Adrenal gland (tissue), 12 donors: Measurements from ENCODE around the gene TET3. TPM values are rescaled to one million over a fixed set of nuclear protein-coding genes. Genes with fewer than 3 reads are reported as not detected.

Source experiments
- DNase-seq, 7 donors: peaks; one replicate each; pipeline ENCODE4 v3.0.0-alpha.2; 2019 to 2020
- H3K27ac ChIP-seq, 5 donors: fragments of 200-600 bp; sonication (generic) in 4 of 5; 1 replicate in 3 of 5; 2 replicates in 2 of 5; pipeline versions ENCODE4 v1.5.1 to v1.8.0; 2016 to 2020; ENCODE audit warnings: mild to moderate bottlenecking in 1 of 5
- H3K27me3 ChIP-seq: fragments of 200-600 bp; 2 replicates; pipeline ENCODE4 v1.8.0; 2021
- H3K36me3 ChIP-seq, 2 donors: fragments of 200-600 bp; replicated peaks in 1 of 2; 1 replicate in 1 of 2; 2 replicates in 1 of 2; pipeline versions ENCODE4 v1.5.1 to v1.8.0; 2018 to 2022
- H3K4me1 ChIP-seq, 2 donors: fragments of 200-600 bp; replicated peaks in 1 of 2; 1 replicate in 1 of 2; 2 replicates in 1 of 2; pipeline versions ENCODE4 v1.5.1 to v1.8.0; 2018 to 2021
- H3K4me3 ChIP-seq, 4 donors: fragments of 200-600 bp; sonication (generic) in 3 of 4; one replicate each; pipeline ENCODE4 v1.5.1; 2016 to 2018
- H3K9me3 ChIP-seq, 3 donors: fragments of 200-600 bp; sonication (generic) in 1 of 3; replicated peaks in 1 of 3; 1 replicate in 2 of 3; 2 replicates in 1 of 3; pipeline versions ENCODE4 v1.5.1 to v1.8.0; 2016 to 2021
- CTCF ChIP-seq, 6 experiments: fragments of 450-650 bp in 4 of 6; fragments of 200-600 bp in 2 of 6; sonication (generic) in 1 of 6; IDR thresholded peaks; 1 replicate in 5 of 6; 2 replicates in 1 of 6; pipeline versions ENCODE4 v1.5.1 to v1.8.0; 2016 to 2021; ENCODE audit warnings: antibody characterized with exemption in 6 of 6, mild to moderate bottlenecking in 2 of 6, moderate library complexity in 1 of 6
- POLR2A ChIP-seq, 2 donors: fragments of 450-650 bp; IDR thresholded peaks; one replicate each; pipeline ENCODE4 v1.6.1; 2017; ENCODE audit warnings: antibody characterized with exemption in 2 of 2, mild to moderate bottlenecking in 2 of 2, moderate library complexity in 1 of 2
- WGBS, 4 donors: extraction: QIAGEN DNeasy Blood & Tissue Kit in 2 of 4; methylation state at CpG; one replicate each; pipeline versions ENCODE4 v1.1.5 to v1.1.7; 2013 to 2017; 5-methylcytosine and 5-hydroxymethylcytosine counted together
- intact Hi-C, 2 donors: fragments of 100-400 bp; cut with DNase I; formaldehyde crosslinking; loops; one replicate each; pipeline versions ENCODE4 v1.14.1 to v1.15.0; 2022 to 2023
- polyA plus RNA-seq, 3 donors: library from polyadenylated mRNA; stranded (reverse); fragments of 200-250 nt in 2 of 3; fragments of 350-450 nt in 1 of 3; fragmentation: Illumina TruSeq in 1 of 3; extraction: RNeasy Lipid Tissue Mini Kit (QIAGEN cat#74804) in 1 of 3; gene quantifications; one replicate each; pipeline ENCODE4 v1.2.3, GENCODE V29; 2013 to 2014
- total RNA-seq, 9 donors: library from RNA; depleted of rRNA in 4 of 9; stranded (reverse); fragments of >200 nt in 4 of 9; fragments of 120-200 nt in 1 of 9; fragmentation: NEBNext Ultra II Directional in 1 of 9; extraction: Animal tissue kit (Norgen Biotek cat#: 25700) in 1 of 9; gene quantifications; one replicate each; pipeline versions ENCODE4 v1.1.0 to v1.2.4, GENCODE V29; 2013 to 2023
- donor health status: healthy with polysubstance abuse.
- donor health status: Bipolar disorder and iron deficiency.
- donor health status: DM: yes; HTN: yes; CAD: no.
- donor health status: DM: no; HTN: no; CAD: no.
- donor health status: DM: no; HTN: no; CAD: no.
- donor health status: DM: yes; HTN: yes; CAD: no.

The TET3 gene
- total and polyA plus RNA-seq, 12 donors = 1.3 to 8.6 (median 5.4) TPM

GRCh38 chr2:73961274-73961673 is 23.4 kb upstream of the TET3 start:
- Histone ChIP-seq H3K36me3 (peaks cover 0 to 33% of the 10 kb centered on the region in 2 donors), H3K27ac (no peak overlapping the region), H3K4me3 (no peak overlapping the region), H3K4me1 (no peaks in the 10 kb centered on the region), H3K9me3 (no peaks in the 10 kb centered on the region), H3K27me3 (no peaks in the 10 kb centered on the region)
- TF ChIP-seq CTCF (IDR thresholded peaks at IDR 0.05) (no peak), POLR2A (IDR thresholded peaks at IDR 0.05) (no peak)
- intact Hi-C loops = no loop called here
- no peak for DNase-seq
- 78 to 96% (median 92%) methylated on average over 4 of the region's 4 CpGs for WGBS, 4 donors

GRCh38 chr2:73961823-73962615 is 22.7 kb upstream of the TET3 start:
- Histone ChIP-seq H3K9me3 (no peaks in the 10 kb centered on the region), H3K4me1 (no peaks in the 10 kb centered on the region), H3K27ac (no peak overlapping the region), H3K36me3 (peaks cover 0 to 27% of the 10 kb centered on the region in 2 donors), H3K4me3 (no peak overlapping the region), H3K27me3 (no peaks in the 10 kb centered on the region)
- intact Hi-C loops = no loop called here
- TF ChIP-seq POLR2A (IDR thresholded peaks at IDR 0.05) (no peak), CTCF (IDR thresholded peaks at IDR 0.05) (no peak)
- 87 to 92% (median 91%) methylated on average over 12 of the region's 12 CpGs for WGBS, 4 donors
- no peak for DNase-seq

GRCh38 chr2:73962798-73963197 is 21.9 kb upstream of the TET3 start:
- no peak overlapping the region for H3K4me3 ChIP-seq
- TF ChIP-seq POLR2A (IDR thresholded peaks at IDR 0.05) (no peak), CTCF (IDR thresholded peaks at IDR 0.05) (no peak)
- H3K9me3 ChIP-seq = no peaks in the 10 kb centered on the region
- no peak for DNase-seq
- WGBS, 4 donors = 58 to 88% (median 71%) methylated on average over 5 of the region's 5 CpGs
- intact Hi-C loops = no loop called here
- H3K4me1 ChIP-seq = no peaks in the 10 kb centered on the region
- H3K36me3 ChIP-seq = peaks cover 0 to 21% of the 10 kb centered on the region in 2 donors
- no peak overlapping the region for H3K27ac ChIP-seq
- H3K27me3 ChIP-seq = no peaks in the 10 kb centered on the region

GRCh38 chr2:73963385-73964120 is 21.2 kb upstream of the TET3 start:
- H3K36me3 ChIP-seq = peaks cover 0 to 14% of the 10 kb centered on the region in 2 donors
- no peaks in the 10 kb centered on the region for H3K9me3 ChIP-seq
- 63 to 77% (median 68%) methylated on average over 13 of the region's 13 CpGs for WGBS, 4 donors
- TF ChIP-seq POLR2A (IDR thresholded peaks at IDR 0.05) (no peak), CTCF (IDR thresholded peaks at IDR 0.05) (no peak)
- no peak overlapping the region for H3K27ac ChIP-seq
- intact Hi-C loops = no loop called here
- H3K4me1 ChIP-seq = no peaks in the 10 kb centered on the region
- no peaks in the 10 kb centered on the region for H3K27me3 ChIP-seq
- no peak overlapping the region for H3K4me3 ChIP-seq
- peak in 2 of 7 donors; percentile 26 to 28 for DNase-seq
